Midbrain (tissue), 1 donor: ENCODE data around the gene CDSN.

Experiments used
- DNase-seq: peaks from one replicate; lab custom pipeline; 2025; lab: John Stamatoyannopoulos, UW

Gene CDSN

DNA sequence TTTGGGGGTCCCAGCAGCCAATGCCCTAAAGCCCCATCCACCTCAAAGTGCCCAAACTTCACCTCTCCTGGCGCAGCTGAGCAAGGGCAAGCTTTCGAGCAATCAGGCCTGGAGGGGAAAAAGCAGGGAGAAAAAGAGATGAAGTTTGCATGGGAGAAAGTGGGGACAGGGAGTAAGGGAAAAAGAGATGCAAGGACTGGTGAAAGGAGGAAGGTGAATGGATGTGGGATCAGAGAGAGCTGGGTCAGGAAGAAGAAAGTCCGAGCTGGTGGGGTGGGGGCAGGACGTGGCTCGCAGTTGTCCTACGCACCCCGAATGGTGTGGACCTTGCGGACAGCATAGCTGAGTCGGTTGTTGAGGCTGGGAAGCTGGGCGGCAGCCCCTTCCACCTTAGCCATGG is 25.1 kb upstream of the CDSN start:
- DNase-seq = no peak

DNA sequence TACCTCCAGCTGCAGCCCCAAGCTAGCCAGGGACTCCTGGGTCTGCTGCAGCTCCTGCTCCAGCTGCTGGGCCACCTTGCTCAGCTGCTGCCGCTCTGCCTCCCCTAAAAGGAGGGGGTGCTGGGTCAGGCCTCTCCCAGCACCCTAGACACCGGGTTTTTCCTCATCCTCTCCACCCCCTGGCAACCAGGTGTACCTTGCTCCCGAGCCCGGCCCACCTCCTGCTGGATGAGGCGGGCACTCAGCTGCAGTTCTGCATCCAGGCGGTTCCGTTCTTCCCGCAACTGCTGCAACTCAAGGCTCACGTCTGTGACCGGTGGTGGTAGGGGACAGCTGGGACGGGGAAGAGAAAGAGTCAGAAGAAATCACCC is 24.7 kb upstream of the CDSN start:
- no peak for DNase-seq

- no peak for DNase-seq
Measured at GRCh38 chr6:31144296-31144969, 24.2 kb upstream of the CDSN start.

DNA sequence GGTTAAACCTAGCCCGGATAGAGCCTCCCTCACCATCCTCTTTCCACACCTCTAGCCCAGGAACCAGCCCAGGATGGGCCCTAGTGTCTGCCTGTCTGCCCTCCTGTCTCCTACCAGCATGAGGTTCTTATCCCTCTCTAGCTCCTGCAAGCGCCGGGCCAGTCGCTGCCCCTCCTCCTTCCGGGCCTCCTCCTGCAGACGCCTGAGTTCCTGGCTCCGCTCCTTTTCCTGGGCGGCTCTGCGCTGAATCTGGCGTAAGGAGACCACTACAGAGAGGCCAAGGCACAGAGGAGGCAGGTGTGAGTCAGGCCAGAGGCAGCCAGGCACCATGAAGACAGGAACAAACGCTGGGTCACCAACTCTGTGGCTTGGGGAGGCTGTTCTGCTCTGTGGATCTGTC is 22.9 kb upstream of the CDSN start:
- no peak for DNase-seq

DNA sequence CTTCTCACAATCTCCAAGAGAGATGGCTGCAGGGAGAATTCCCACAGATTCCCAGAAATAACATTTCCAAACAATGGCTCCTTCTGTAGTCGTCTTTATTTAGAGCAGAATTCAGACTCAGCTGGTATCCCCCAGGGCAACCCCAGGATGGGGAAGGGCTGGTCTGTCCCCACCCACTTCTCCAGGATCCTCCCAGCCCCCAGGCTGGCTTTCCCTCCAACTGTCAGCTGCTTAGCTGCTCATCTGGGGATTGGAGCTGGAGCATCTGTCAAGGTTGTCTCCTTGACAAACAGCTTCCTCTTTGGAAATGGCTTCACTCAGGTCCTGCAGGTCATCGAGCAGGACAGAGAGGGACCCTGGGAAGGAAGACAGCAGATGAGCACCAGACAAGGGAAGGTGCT is 22.1 kb upstream of the CDSN start:
- DNase-seq = no peak

- no peak for DNase-seq
Measured at GRCh38 chr6:31140643-31141042, 20.4 kb upstream of the CDSN start.

GRCh38 chr6:31139599-31139998 is 19.4 kb upstream of the CDSN start:
- DNase-seq = no peak

DNA sequence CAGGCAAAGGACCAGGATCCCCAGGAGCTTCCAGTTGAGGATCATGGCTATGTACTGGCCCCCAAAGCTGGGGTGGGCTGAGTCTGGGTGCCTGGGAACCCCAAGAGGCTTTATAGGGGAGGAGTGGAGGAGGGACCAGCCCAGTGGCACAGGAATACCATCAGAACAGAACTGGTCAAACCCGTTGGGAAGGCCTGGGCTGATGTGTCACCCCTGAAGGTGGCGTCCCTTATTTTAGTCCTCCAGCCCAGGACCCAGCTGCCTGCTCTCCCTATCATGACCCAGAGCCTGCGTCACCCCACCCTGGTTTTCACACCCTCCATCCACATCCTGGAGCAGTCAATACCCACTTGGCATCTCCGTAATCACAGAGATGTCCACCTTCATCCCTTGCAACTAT is 18.7 kb upstream of the CDSN start, which contains the start of gene PSORS1C2:
PSORS1C2 (minus strand) TSS at position 85 of the 400 bp plus-strand sequence; CDS start at position 45, 40 bp downstream.
- no peak for DNase-seq

DNA sequence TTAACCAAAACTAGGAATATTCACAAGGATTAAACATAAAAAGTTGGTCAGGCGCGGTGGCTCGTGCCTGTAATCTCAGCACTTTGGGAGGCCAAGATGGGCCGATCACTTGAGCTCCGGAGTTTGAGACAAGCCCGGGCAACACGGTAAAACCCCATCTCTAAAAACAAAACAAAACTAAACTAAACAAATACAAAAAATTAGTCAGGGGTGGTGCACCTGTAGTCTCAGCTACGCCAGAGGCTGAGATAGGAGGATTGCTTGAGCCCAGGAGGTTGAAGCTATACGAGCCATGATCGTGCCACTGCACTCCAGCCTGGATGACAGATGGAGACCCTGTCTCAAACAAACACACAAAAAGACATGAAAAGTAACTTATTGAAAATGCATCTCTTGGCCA is 15.5 kb upstream of the CDSN start:
- DNase-seq = no peak

DNA sequence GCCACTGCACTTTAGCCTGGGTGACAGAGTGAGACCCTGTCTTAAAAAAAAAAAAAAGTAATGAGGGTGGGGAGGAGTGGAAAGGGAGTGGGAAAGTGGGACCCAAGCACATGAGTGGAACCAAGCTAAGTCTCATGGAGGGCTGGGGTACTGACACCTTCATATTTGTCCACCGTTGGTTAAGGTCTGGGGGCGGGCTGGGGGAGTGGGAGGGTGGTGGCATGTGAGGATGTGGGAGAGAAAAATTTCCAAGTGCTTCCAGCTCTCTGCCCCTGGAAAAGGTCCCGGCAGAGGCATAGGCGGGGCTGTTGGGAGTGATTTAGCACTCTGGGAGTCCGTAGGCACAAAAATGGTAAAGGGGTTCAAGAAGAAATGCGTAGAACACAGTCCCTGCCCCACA is 12.6 kb upstream of the CDSN start:
- no peak for DNase-seq

- no peak for DNase-seq
Measured at GRCh38 chr6:31131595-31131994, 11.3 kb upstream of the CDSN start.

GRCh38 chr6:31130751-31131150 is 10.5 kb upstream of the CDSN start:
- no peak for DNase-seq

DNA sequence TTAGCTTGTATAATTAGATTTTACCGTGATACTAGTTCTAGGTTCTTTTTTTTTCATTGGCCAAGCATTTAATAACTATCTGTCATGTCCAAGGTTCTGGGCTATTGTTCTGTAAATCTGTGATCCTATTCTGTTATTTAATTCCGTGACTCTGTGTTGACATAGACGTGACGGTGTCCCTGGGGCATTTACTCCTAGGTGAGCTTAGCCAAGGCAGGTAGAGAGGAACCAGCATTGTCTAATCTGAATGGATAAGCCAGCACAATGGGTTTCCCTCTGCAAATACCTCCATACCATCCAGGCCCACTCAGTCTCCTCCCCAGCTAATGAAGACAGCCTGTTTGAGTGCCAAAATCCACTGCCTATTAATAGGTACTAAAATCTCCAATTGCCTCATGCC is 8.9 kb upstream of the CDSN start:
- no peak for DNase-seq

DNA sequence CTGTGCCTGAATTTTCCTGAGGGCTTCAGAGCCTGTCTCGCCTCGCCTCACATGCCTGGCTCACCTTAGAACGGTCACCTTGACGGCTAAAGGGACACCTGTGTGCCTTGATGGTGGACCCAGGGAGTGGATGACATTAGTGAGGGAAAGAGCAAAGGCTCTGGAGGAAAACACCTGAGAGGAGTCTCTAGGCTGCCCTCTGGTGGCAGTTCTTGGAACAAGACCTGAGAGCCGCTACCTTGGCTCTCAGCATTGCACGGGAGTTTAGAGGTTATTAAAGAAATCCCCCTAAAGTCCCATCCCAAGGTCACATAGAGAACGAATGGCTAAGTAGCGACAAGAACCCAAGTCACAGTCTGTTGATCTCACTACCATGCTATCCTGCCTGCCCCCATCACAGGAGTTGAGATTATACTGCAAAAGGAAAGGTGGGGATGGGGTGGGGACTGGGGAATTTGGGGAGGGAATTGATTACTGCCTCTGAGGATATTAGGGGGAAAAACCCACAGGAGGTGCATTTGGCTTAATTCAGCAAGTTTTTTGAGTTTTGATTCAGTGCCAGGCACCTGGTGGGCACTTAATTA is 7.9 kb upstream of the CDSN start:
- DNase-seq = peak; percentile 20

- no peak for DNase-seq
Measured at GRCh38 chr6:31126396-31127175, 6.3 kb upstream of the CDSN start.

GRCh38 chr6:31125586-31126363 is 5.5 kb upstream of the CDSN start:
- no peak for DNase-seq

DNA sequence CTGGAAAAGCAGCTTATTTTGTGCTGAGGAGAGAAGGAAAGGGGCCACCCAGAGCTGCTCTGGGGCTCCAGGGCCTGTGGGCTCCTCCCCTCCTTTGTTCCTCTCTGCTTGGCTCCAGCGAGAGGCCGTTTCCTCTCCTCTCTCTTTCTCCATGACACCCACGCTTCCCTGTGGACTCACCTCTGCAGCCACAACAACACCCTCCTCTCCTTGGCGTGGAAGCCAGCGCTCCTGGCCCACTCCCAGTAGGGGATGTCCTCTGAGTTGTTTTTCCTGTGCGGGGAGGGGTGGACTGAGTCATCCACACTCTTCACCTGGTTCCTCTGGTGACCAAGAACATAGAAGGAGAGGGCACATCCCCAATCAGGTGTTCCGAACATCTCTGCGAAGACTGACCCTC is 4.9 kb upstream of the CDSN start:
- no peak for DNase-seq

- peak; percentile 57 for DNase-seq
Measured at GRCh38 chr6:31122791-31123706, 2.8 kb upstream of the CDSN start.

GRCh38 chr6:31121131-31121790 is 1.0 kb upstream of the CDSN start:
- DNase-seq = no peak

GRCh38 chr6:31118178-31118577 is 2.1 kb downstream of the CDSN start:
- no peak for DNase-seq
